ENCODE results near the gene RANBP3.
"Not testable (repeated sequence)": the region's sequence is repeated elsewhere in the genome, so short reads cannot be mapped to it uniquely, and the experiment has no call there.

RANBP3 gene

DNA sequence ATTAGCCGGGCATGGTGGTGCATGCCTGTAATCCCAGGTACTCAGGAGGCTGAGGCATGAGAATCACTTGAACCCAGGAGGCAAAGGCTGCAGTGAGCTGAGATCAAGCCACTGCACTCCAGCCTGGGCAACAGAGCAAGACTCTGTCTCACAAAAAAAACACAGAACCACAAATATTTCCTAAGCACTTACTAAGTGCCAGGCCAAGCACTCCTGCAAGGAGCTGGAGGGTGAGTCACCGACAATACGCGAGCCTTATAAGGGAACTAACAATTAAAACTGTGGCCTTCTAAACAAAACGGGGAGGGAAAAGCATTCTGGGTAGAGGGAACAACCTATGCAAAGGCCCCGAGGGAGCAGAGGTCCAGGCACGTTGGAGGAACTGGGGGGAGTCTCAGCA, 103.4 kb downstream of the RANBP3 start:
- not testable (repeated sequence) for DNase-seq

DNA sequence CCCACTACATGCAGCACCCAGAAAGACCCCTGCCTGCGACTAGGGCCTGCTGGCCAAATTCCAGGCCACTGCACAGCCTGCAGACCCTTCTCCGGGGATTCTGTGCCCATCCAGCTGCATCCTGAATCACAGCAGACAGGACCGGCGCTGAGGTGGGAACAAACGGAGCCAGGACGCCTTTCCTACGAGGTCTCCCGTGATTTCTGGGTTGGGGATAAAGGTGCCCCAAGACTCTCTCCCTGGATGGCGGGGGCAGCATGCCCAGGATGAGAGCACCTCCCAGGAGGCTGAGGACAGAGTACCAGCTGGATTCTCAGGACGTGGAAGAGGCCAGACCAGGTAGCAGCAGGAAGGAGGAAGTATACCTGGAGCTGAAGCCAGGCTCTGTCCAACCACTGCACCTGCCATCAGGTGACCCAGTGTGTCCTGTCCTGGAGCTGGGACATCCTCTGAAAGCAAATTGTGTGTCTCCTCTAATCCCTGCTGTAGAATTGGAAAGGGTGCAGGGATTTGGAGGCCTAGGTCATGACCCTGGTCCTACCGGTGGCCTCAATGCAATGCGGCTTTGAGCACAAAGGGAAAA, 104.2 kb downstream of the RANBP3 start:
- DNase-seq, result no peak

DNA sequence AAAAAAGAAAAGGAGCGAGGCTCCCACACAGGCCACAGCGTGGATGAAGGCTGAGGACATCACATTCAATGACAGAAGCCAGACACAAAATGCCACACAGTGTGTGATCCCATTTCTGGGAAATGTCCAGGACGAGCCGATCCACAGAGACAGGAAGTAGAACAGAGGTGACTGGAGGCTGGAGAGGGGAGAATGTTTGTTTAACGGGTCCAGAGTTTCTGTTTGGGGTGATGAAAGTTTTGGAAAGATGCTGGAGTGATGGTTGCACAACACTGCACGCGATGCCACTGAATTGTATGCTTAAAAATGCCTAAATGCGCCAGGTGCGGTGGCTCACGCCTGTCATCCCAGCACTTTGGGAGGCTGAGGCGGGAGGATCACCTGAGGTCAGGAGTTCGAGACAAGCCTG, 107.0 kb downstream of the RANBP3 start:
- DNase-seq, result no peak

- no peak for DNase-seq
Measured at GRCh38 chr19:5867201-5868136, 110.5 kb downstream of the RANBP3 start.

Measured in NCI-H1417 treated with DMSO at 0.1 percent for 48 hours (cell line).